ENCODE data around the gene DMP1.

DMP1 gene

GRCh38 chr4:87649980-87650379, at the start of gene DMP1:
DMP1 (plus strand) TSS chr4:87650280; CDS start chr4:87656493, 6,213 bp downstream.
- no peak for DNase-seq (ENCODE audit: low read depth)

GRCh38 chr4:87601361-87601760, 48.7 kb upstream of the DMP1 start:
- DNase-seq (ENCODE audit: low read depth) = no peak

GRCh38 chr4:87608229-87608628, 41.9 kb upstream of the DMP1 start, which contains the start of gene DSPP:
DSPP (plus strand) TSS chr4:87608529; CDS start chr4:87610909, 2,380 bp downstream.
- DNase-seq (ENCODE audit: low read depth) = no peak

- DNase-seq (ENCODE audit: low read depth) = no peak
These were observed 35.7 kb upstream of the DMP1 start for GRCh38 chr4:87614292-87614890.

- DNase-seq (ENCODE audit: low read depth) = no peak
These were observed 33.8 kb upstream of the DMP1 start for GRCh38 chr4:87616268-87616667.

GRCh38 chr4:87620086-87620485, 30.0 kb upstream of the DMP1 start:
- DNase-seq (ENCODE audit: low read depth) = no peak

GRCh38 chr4:87620491-87620890, 29.6 kb upstream of the DMP1 start:
- no peak for DNase-seq (ENCODE audit: low read depth)

GRCh38 chr4:87622303-87622702, 27.8 kb upstream of the DMP1 start:
- DNase-seq (ENCODE audit: low read depth) = no peak

GRCh38 chr4:87624698-87625097, 25.4 kb upstream of the DMP1 start:
- no peak for DNase-seq (ENCODE audit: low read depth)

- DNase-seq (ENCODE audit: low read depth) = no peak
These were observed 18.4 kb upstream of the DMP1 start for GRCh38 chr4:87631668-87632067.

GRCh38 chr4:87632469-87632868, 17.6 kb upstream of the DMP1 start:
- peak; percentile 6 for DNase-seq (ENCODE audit: low read depth)

- peak; percentile 8 for DNase-seq (ENCODE audit: low read depth)
These were observed 16.8 kb upstream of the DMP1 start for GRCh38 chr4:87633243-87633642.

GRCh38 chr4:87644286-87644685, 5.8 kb upstream of the DMP1 start:
- no peak for DNase-seq (ENCODE audit: low read depth)

GRCh38 chr4:87650938-87651337, 858 bp downstream of the DMP1 start:
- DNase-seq (ENCODE audit: low read depth) = no peak

GRCh38 chr4:87651941-87652340, 1.9 kb downstream of the DMP1 start:
- no peak for DNase-seq (ENCODE audit: low read depth)

GRCh38 chr4:87654487-87655044, 4.5 kb downstream of the DMP1 start:
- no peak for DNase-seq (ENCODE audit: low read depth)

- DNase-seq (ENCODE audit: low read depth) = peak; percentile 89
These were observed 7.4 kb downstream of the DMP1 start for GRCh38 chr4:87657525-87657924.

- DNase-seq (ENCODE audit: low read depth) = peak; percentile 48
These were observed 9.3 kb downstream of the DMP1 start for GRCh38 chr4:87659247-87659931.

GRCh38 chr4:87662871-87663270, 12.8 kb downstream of the DMP1 start:
- no peak for DNase-seq (ENCODE audit: low read depth)

- no peak for DNase-seq (ENCODE audit: low read depth)
These were observed 19.3 kb downstream of the DMP1 start for GRCh38 chr4:87669373-87669772.

GRCh38 chr4:87677731-87678130, 27.7 kb downstream of the DMP1 start:
- DNase-seq (ENCODE audit: low read depth) = no peak

GRCh38 chr4:87679449-87680169, 29.5 kb downstream of the DMP1 start:
- peak; percentile 67 for DNase-seq (ENCODE audit: low read depth)

GRCh38 chr4:87680271-87680670, 30.2 kb downstream of the DMP1 start:
- no peak for DNase-seq (ENCODE audit: low read depth)

Data from ELR (cell line).